WTC11 (cell line): Measurements from ENCODE around the gene NPB. TPM values are rescaled to one million over a fixed set of nuclear protein-coding genes. Genes with fewer than 3 reads are reported as not detected.

Experiments used
- ATAC-seq: fragments of 200-7000 bp; cut with Tn5 transposase; 2 replicates; pipeline ENCODE4 v1.10.0; 2021; ENCODE audit warnings: mild to moderate bottlenecking, moderate library complexity
- CTCF ChIA-PET: fragments of 300-600 bp; sonication (Branson Sonifier 250); formaldehyde crosslinking; loops from one replicate; lab custom pipeline; 2021; ENCODE audit warnings: antibody characterized with exemption; lab: Charles Lee
- POLR2A ChIA-PET: fragments of 350-600 bp; sonication (Branson Sonifier 250); formaldehyde crosslinking; loops from one replicate; lab custom pipeline; 2021; ENCODE audit warnings: antibody characterized with exemption; lab: Charles Lee
- DNase-seq: peaks from one replicate; pipeline ENCODE4 v3.0.0; 2021; ENCODE audit warnings: low spot score
- H3K27ac Mint-ChIP-seq: 2 replicates; pipeline ENCODE4 v1.8.0; 2021; ENCODE audit warnings: mixed read lengths
- H3K27me3 Mint-ChIP-seq: 2 replicates; pipeline ENCODE4 v1.8.0; 2021; ENCODE audit warnings: low read depth, mild to moderate bottlenecking, moderate library complexity, mixed read lengths
- H3K36me3 Mint-ChIP-seq: 2 replicates; pipeline ENCODE4 v1.8.0; 2021; ENCODE audit warnings: mixed read lengths
- H3K4me1 Mint-ChIP-seq: 2 replicates; pipeline ENCODE4 v1.8.0; 2022; ENCODE audit warnings: mixed read lengths
- H3K4me3 Mint-ChIP-seq: 2 replicates; pipeline ENCODE4 v1.8.0; 2021; ENCODE audit warnings: mild to moderate bottlenecking, moderate library complexity, mixed read lengths
- H3K9me3 Mint-ChIP-seq: 2 replicates; pipeline ENCODE4 v1.8.0; 2021; ENCODE audit warnings: mixed read lengths
- CBFB ChIP-seq: sonication (generic); formaldehyde crosslinking; IDR thresholded peaks from 2 replicates; pipeline ENCODE4 v1.8.1; 2022; ENCODE audit warnings: mild to moderate bottlenecking, low read depth, missing genetic modification reagents
- CREB1 ChIP-seq: sonication (generic); formaldehyde crosslinking; IDR thresholded peaks from 2 replicates; pipeline ENCODE4 v1.8.0; 2023; ENCODE audit warnings: mild to moderate bottlenecking, missing genetic modification reagents
- CREM ChIP-seq: sonication (generic); formaldehyde crosslinking; IDR thresholded peaks from 2 replicates; pipeline ENCODE4 v1.8.1; 2022; ENCODE audit warnings: mild to moderate bottlenecking, missing genetic modification reagents, moderate library complexity
- E2F1 ChIP-seq: sonication (generic); formaldehyde crosslinking; IDR thresholded peaks from 2 replicates; pipeline ENCODE4 v1.8.0; 2022; ENCODE audit warnings: mild to moderate bottlenecking, missing genetic modification reagents
- ELF4 ChIP-seq: sonication (generic); formaldehyde crosslinking; IDR thresholded peaks from 2 replicates; pipeline ENCODE4 v1.8.1; 2022; ENCODE audit warnings: low read depth, mild to moderate bottlenecking, moderate library complexity, missing genetic modification reagents
- ESRRA ChIP-seq: sonication (generic); formaldehyde crosslinking; IDR thresholded peaks from 2 replicates; pipeline ENCODE4 v1.8.1; 2022; ENCODE audit warnings: mild to moderate bottlenecking, missing genetic modification reagents, borderline replicate concordance
- ETV6 ChIP-seq: sonication (generic); formaldehyde crosslinking; IDR thresholded peaks from 2 replicates; pipeline ENCODE4 v1.8.1; 2022; ENCODE audit warnings: mild to moderate bottlenecking, missing genetic modification reagents
- FOXP1 ChIP-seq: sonication (generic); formaldehyde crosslinking; IDR thresholded peaks from 2 replicates; pipeline ENCODE4 v1.8.0; 2022; ENCODE audit warnings: missing genetic modification reagents, mild to moderate bottlenecking, moderate library complexity, borderline replicate concordance
- IRF1 ChIP-seq: sonication (generic); formaldehyde crosslinking; IDR thresholded peaks from 2 replicates; pipeline ENCODE4 v1.8.0; 2023; ENCODE audit warnings: missing genetic modification reagents
- IRF2 ChIP-seq: sonication (generic); formaldehyde crosslinking; IDR thresholded peaks from 2 replicates; pipeline ENCODE4 v1.8.0; 2022; ENCODE audit warnings: low read depth, missing genetic modification reagents, borderline replicate concordance
- JUN ChIP-seq: sonication (generic); formaldehyde crosslinking; IDR thresholded peaks from 2 replicates; pipeline ENCODE4 v1.8.0; 2023; ENCODE audit warnings: mild to moderate bottlenecking, missing genetic modification reagents
- MLX ChIP-seq: sonication (generic); formaldehyde crosslinking; IDR thresholded peaks from 2 replicates; pipeline ENCODE4 v1.8.1; 2023; ENCODE audit warnings: mild to moderate bottlenecking, missing genetic modification reagents, moderate library complexity
- NFATC4 ChIP-seq: fragments of 250-450 bp; sonication (Bioruptor Pico); IDR thresholded peaks from 2 replicates; pipeline ENCODE4 v1.9.0; 2021; ENCODE audit warnings: mild to moderate bottlenecking
- NFE2L1 ChIP-seq: sonication (generic); formaldehyde crosslinking; IDR thresholded peaks from 2 replicates; pipeline ENCODE4 v1.8.1; 2023; ENCODE audit warnings: missing genetic modification reagents
- NR3C1 ChIP-seq: sonication (generic); formaldehyde crosslinking; conservative IDR thresholded peaks from 2 replicates; pipeline ENCODE4 v1.8.1; 2023; ENCODE audit warnings: low read depth, mild to moderate bottlenecking, missing genetic modification reagents
- TEAD1 ChIP-seq: sonication (generic); formaldehyde crosslinking; IDR thresholded peaks from 2 replicates; pipeline ENCODE4 v1.8.0; 2022; ENCODE audit warnings: mild to moderate bottlenecking, missing genetic modification reagents
- ZNF219 ChIP-seq: sonication (generic); formaldehyde crosslinking; IDR thresholded peaks from 2 replicates; pipeline ENCODE4 v1.8.0; 2023; ENCODE audit warnings: missing genetic modification reagents, mild to moderate bottlenecking, borderline replicate concordance
- total RNA-seq: library from RNA; stranded (reverse); gene quantifications from 3 replicates; pipeline ENCODE4 v1.2.3, GENCODE V29; 2021
- TF ChIP-seq, protein P1 (sequence below): sonication (generic); formaldehyde crosslinking; IDR thresholded peaks from 2 replicates; pipeline ENCODE4 v1.8.0; 2023; ENCODE audit warnings: mild to moderate bottlenecking, missing genetic modification reagents
- TF ChIP-seq, protein P2 (sequence below): sonication (generic); formaldehyde crosslinking; IDR thresholded peaks from 2 replicates; pipeline ENCODE4 v1.8.1; 2023; ENCODE audit warnings: mild to moderate bottlenecking, missing genetic modification reagents, borderline replicate concordance
- TF ChIP-seq, protein P3 (sequence below): sonication (generic); formaldehyde crosslinking; IDR thresholded peaks from 2 replicates; pipeline ENCODE4 v1.8.0; 2023; ENCODE audit warnings: missing genetic modification reagents, mild to moderate bottlenecking, borderline replicate concordance

Gene NPB
- total RNA-seq, 1 experiment from 2014 or later = 1.9 TPM

DNA sequence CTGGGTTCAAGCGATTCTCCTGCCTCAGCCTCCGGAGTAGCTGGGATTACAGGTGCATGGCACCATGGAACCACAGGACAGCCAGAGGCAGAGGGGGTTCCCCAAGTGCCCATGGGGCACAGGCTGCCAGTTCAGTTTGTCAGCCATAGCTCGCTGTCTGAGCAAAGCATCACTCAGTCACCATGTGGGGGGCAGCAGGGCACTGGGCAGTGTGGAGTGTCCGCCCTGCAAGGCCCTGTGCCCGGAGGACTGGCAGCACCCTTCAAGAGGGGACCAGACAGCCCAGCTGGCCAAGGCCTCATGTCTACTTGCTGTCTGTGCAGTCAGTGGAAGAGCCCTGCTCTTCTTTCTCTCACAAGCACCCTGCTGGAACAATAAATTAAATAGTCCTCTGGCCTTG lies 17.1 kb upstream of the NPB start (continued):
- TF ChIP-seq CBFB (CRISPR knock-in tag) = no peak
- TF ChIP-seq, protein P1, sequence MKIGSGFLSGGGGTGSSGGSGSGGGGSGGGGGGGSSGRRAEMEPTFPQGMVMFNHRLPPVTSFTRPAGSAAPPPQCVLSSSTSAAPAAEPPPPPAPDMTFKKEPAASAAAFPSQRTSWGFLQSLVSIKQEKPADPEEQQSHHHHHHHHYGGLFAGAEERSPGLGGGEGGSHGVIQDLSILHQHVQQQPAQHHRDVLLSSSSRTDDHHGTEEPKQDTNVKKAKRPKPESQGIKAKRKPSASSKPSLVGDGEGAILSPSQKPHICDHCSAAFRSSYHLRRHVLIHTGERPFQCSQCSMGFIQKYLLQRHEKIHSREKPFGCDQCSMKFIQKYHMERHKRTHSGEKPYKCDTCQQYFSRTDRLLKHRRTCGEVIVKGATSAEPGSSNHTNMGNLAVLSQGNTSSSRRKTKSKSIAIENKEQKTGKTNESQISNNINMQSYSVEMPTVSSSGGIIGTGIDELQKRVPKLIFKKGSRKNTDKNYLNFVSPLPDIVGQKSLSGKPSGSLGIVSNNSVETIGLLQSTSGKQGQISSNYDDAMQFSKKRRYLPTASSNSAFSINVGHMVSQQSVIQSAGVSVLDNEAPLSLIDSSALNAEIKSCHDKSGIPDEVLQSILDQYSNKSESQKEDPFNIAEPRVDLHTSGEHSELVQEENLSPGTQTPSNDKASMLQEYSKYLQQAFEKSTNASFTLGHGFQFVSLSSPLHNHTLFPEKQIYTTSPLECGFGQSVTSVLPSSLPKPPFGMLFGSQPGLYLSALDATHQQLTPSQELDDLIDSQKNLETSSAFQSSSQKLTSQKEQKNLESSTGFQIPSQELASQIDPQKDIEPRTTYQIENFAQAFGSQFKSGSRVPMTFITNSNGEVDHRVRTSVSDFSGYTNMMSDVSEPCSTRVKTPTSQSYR (CRISPR knock-in tag) = no peak

DNA sequence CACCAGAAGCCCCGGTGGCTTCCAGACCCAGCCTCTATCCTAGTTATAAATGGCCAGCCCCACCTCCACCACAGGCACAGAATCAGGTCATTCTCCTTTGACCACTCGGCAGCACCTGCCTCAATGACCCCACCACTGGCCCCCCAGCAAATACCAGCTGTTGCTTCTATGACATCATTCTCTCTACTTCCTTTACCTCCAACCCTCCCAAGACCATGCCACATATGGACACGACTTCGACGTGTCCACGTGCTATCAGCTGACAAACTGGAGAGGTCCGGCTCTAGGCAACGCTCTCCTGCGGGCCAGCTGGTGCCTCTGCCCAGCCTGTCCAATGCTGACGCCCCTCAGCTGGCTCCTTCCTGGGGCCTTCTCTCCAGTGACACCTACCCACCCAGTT lies 16.6 kb upstream of the NPB start:
- CTCF ChIA-PET = interaction anchor here (2.7 kb wide), 1 partner anchor 16 kb away, joined by 10 read pairs; no protein-coding TSS in a partner anchor
- TF ChIP-seq FOXP1 (no peak), E2F1 (no peak), ETV6 (CRISPR knock-in tag) (no peak), JUN (CRISPR knock-in tag) (no peak), ZNF219 (CRISPR knock-in tag) (no peak), NFATC4 (CRISPR knock-in tag) (no peak), MLX (CRISPR knock-in tag) (no peak), ESRRA (CRISPR knock-in tag) (no peak), NFE2L1 (CRISPR knock-in tag) (no peak), CBFB (CRISPR knock-in tag) (no peak), ELF4 (CRISPR knock-in tag) (no peak), CREM (CRISPR knock-in tag) (no peak), TEAD1 (CRISPR knock-in tag) (no peak), NR3C1 (CRISPR knock-in tag) (no peak), CREB1 (CRISPR knock-in tag) (no peak), IRF2 (CRISPR knock-in tag) (no peak), IRF1 (CRISPR knock-in tag) (no peak)
- TF ChIP-seq, protein P2, sequence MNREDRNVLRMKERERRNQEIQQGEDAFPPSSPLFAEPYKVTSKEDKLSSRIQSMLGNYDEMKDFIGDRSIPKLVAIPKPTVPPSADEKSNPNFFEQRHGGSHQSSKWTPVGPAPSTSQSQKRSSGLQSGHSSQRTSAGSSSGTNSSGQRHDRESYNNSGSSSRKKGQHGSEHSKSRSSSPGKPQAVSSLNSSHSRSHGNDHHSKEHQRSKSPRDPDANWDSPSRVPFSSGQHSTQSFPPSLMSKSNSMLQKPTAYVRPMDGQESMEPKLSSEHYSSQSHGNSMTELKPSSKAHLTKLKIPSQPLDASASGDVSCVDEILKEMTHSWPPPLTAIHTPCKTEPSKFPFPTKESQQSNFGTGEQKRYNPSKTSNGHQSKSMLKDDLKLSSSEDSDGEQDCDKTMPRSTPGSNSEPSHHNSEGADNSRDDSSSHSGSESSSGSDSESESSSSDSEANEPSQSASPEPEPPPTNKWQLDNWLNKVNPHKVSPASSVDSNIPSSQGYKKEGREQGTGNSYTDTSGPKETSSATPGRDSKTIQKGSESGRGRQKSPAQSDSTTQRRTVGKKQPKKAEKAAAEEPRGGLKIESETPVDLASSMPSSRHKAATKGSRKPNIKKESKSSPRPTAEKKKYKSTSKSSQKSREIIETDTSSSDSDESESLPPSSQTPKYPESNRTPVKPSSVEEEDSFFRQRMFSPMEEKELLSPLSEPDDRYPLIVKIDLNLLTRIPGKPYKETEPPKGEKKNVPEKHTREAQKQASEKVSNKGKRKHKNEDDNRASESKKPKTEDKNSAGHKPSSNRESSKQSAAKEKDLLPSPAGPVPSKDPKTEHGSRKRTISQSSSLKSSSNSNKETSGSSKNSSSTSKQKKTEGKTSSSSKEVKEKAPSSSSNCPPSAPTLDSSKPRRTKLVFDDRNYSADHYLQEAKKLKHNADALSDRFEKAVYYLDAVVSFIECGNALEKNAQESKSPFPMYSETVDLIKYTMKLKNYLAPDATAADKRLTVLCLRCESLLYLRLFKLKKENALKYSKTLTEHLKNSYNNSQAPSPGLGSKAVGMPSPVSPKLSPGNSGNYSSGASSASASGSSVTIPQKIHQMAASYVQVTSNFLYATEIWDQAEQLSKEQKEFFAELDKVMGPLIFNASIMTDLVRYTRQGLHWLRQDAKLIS (CRISPR knock-in tag) = no peak
- TF ChIP-seq, protein P3, sequence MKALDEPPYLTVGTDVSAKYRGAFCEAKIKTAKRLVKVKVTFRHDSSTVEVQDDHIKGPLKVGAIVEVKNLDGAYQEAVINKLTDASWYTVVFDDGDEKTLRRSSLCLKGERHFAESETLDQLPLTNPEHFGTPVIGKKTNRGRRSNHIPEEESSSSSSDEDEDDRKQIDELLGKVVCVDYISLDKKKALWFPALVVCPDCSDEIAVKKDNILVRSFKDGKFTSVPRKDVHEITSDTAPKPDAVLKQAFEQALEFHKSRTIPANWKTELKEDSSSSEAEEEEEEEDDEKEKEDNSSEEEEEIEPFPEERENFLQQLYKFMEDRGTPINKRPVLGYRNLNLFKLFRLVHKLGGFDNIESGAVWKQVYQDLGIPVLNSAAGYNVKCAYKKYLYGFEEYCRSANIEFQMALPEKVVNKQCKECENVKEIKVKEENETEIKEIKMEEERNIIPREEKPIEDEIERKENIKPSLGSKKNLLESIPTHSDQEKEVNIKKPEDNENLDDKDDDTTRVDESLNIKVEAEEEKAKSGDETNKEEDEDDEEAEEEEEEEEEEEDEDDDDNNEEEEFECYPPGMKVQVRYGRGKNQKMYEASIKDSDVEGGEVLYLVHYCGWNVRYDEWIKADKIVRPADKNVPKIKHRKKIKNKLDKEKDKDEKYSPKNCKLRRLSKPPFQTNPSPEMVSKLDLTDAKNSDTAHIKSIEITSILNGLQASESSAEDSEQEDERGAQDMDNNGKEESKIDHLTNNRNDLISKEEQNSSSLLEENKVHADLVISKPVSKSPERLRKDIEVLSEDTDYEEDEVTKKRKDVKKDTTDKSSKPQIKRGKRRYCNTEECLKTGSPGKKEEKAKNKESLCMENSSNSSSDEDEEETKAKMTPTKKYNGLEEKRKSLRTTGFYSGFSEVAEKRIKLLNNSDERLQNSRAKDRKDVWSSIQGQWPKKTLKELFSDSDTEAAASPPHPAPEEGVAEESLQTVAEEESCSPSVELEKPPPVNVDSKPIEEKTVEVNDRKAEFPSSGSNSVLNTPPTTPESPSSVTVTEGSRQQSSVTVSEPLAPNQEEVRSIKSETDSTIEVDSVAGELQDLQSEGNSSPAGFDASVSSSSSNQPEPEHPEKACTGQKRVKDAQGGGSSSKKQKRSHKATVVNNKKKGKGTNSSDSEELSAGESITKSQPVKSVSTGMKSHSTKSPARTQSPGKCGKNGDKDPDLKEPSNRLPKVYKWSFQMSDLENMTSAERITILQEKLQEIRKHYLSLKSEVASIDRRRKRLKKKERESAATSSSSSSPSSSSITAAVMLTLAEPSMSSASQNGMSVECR = no peak
- TF ChIP-seq, all 79 proteins: peak for 0
- DNase-seq (no peak), ATAC-seq (no peak; the same call in 1 of the 2 replicates)
- Mint-ChIP-seq H3K9me3 (no peaks in the 10 kb centered on the region), H3K36me3 (peaks cover 61% of the 10 kb centered on the region), H3K4me3 (no peak overlapping the region), H3K27me3 (no peaks in the 10 kb centered on the region), H3K27ac (no peak overlapping the region; the same call in 1 of the 2 replicates), H3K4me1 (peaks cover 11% of the 10 kb centered on the region)
- POLR2A ChIA-PET = no interaction called here
